Esophagus muscularis mucosa (tissue), 4 donors: ENCODE measurements around the gene TARP.

ENCODE experiments used
- DNase-seq: peaks from one replicate; pipeline ENCODE4 v3.0.0-alpha.2; 2017; ENCODE audit errors: extremely low spot score
- H3K27ac ChIP-seq, 4 donors: fragments of 200-600 bp; sonication (generic); replicated peaks in 1 of 4; 1 replicate in 3 of 4; 2 replicates in 1 of 4; pipeline ENCODE4 v1.5.1; 2016 to 2019; ENCODE audit warnings: mild to moderate bottlenecking in 1 of 4
- H3K27me3 ChIP-seq, 4 donors: fragments of 200-600 bp; sonication (generic); one replicate each; pipeline versions ENCODE4 v1.5.1 to v1.6.0; 2016 to 2019
- H3K36me3 ChIP-seq, 4 donors: fragments of 200-600 bp; sonication (generic); one replicate each; pipeline ENCODE4 v1.5.1; 2016 to 2019
- H3K4me1 ChIP-seq, 4 donors: fragments of 200-600 bp; sonication (generic); one replicate each; pipeline ENCODE4 v1.5.1; 2016 to 2019
- H3K4me3 ChIP-seq, 4 donors: fragments of 200-600 bp; sonication (generic); 1 replicate in 2 of 4; 2 replicates in 2 of 4; pipeline ENCODE4 v1.5.1; 2016 to 2019; ENCODE audit warnings: mild to moderate bottlenecking in 4 of 4, moderate library complexity in 1 of 4
- H3K9me3 ChIP-seq, 4 donors: fragments of 200-600 bp; sonication (generic); 1 replicate in 3 of 4; 2 replicates in 1 of 4; pipeline ENCODE4 v1.5.1; 2016 to 2019
- EP300 ChIP-seq: sonication (generic); formaldehyde crosslinking; IDR thresholded peaks from one replicate; pipeline ENCODE4 v1.6.1; 2017; ENCODE audit warnings: antibody characterized with exemption
- POLR2A ChIP-seq: fragments of 450-650 bp; IDR thresholded peaks from one replicate; pipeline ENCODE4 v1.6.1; 2017; ENCODE audit warnings: antibody characterized with exemption, moderate library complexity, mild to moderate bottlenecking, low read depth
- POLR2AphosphoS5 ChIP-seq, 2 donors: sonication (generic); formaldehyde crosslinking; IDR thresholded peaks; one replicate each; pipeline ENCODE4 v1.6.1; 2017; ENCODE audit warnings: antibody characterized with exemption in 2 of 2
- WGBS: methylation state at CpG from one replicate; pipeline ENCODE4 v1.1.5; 2018; 5-methylcytosine and 5-hydroxymethylcytosine counted together
- intact Hi-C: fragments of 100-400 bp; cut with DNase I; formaldehyde crosslinking; loops from one replicate; pipeline ENCODE4 v1.15.1; 2023
- TF ChIP-seq, protein P1 (sequence below), 3 experiments: fragments of 200-600 bp in 2 of 3; fragments of 450-650 bp in 1 of 3; sonication (generic) in 2 of 3; IDR thresholded peaks; one replicate each; pipeline ENCODE4 v1.5.1; 2017 to 2019; ENCODE audit warnings: antibody characterized with exemption in 3 of 3, mild to moderate bottlenecking in 2 of 3, moderate library complexity in 1 of 3

The TARP gene

DNA sequence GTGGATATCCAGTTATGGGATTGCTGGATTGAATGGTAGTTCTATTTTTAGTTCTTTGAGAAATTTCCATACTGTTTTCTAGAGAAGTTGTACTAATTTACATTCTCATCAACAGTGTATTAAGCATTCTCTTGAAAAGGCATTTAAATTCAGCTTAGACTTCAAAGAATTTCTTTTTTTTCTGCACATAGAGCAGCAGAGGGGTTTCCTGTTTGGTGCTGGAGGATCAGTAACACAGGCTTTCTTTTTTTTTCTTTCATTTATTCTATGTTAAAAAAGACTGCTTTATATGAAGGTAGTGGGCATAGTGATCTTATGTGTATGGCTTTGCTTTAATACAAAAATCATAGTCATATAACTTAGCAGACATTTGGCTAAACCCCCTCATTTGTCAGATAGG lies 47.6 kb upstream of the TARP start:
- Histone ChIP-seq H3K4me1 (peaks cover 0 to 9% (median 6%) of the 10 kb centered on the region in 4 donors), H3K36me3 (no peaks in the 10 kb centered on the region), H3K4me3 (no peak overlapping the region), H3K27ac (no peak overlapping the region), H3K9me3 (no peaks in the 10 kb centered on the region), H3K27me3 (no peaks in the 10 kb centered on the region)
- no peak for DNase-seq
- TF ChIP-seq, protein P1, sequence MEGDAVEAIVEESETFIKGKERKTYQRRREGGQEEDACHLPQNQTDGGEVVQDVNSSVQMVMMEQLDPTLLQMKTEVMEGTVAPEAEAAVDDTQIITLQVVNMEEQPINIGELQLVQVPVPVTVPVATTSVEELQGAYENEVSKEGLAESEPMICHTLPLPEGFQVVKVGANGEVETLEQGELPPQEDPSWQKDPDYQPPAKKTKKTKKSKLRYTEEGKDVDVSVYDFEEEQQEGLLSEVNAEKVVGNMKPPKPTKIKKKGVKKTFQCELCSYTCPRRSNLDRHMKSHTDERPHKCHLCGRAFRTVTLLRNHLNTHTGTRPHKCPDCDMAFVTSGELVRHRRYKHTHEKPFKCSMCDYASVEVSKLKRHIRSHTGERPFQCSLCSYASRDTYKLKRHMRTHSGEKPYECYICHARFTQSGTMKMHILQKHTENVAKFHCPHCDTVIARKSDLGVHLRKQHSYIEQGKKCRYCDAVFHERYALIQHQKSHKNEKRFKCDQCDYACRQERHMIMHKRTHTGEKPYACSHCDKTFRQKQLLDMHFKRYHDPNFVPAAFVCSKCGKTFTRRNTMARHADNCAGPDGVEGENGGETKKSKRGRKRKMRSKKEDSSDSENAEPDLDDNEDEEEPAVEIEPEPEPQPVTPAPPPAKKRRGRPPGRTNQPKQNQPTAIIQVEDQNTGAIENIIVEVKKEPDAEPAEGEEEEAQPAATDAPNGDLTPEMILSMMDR (IDR thresholded peaks at IDR 0.05) = no peak
- TF ChIP-seq EP300 (no peak), POLR2A (no peak), POLR2AphosphoS5 (IDR thresholded peaks at IDR 0.05) (no peak)
- intact Hi-C loops = no loop called here

DNA sequence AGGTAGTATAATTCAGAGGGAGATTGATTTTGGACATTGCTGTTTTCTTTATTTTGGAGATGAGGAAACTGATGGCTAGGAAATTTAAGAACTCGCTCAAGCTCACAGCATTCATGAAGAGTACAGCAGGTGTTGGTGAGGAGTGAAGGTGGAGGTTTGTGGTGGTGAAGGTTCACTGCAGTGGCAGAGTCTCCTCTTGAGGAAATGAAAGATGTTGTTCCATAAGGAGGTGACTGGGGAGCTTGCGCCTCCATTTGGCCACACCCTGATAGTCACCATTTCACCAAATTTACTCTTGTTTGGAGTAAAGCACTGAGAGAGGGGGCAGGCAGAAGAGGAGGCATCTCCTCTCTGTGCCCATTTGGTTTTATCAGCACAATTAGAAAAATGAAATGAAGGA lies 46.4 kb upstream of the TARP start:
- H3K4me1 ChIP-seq = peaks cover 0 to 9% (median 6%) of the 10 kb centered on the region in 4 donors
- no peak overlapping the region for H3K4me3 ChIP-seq
- no peak for DNase-seq
- intact Hi-C loops = no loop called here
- no peak overlapping the region for H3K27ac ChIP-seq
- WGBS = 73% methylated on average over 2 of the region's 2 CpGs
- no peaks in the 10 kb centered on the region for H3K9me3 ChIP-seq
- TF ChIP-seq POLR2A (no peak), EP300 (no peak), POLR2AphosphoS5 (IDR thresholded peaks at IDR 0.05) (no peak)
- TF ChIP-seq, protein P1 (IDR thresholded peaks at IDR 0.05) = no peak
- no peaks in the 10 kb centered on the region for H3K27me3 ChIP-seq
- no peaks in the 10 kb centered on the region for H3K36me3 ChIP-seq

DNA sequence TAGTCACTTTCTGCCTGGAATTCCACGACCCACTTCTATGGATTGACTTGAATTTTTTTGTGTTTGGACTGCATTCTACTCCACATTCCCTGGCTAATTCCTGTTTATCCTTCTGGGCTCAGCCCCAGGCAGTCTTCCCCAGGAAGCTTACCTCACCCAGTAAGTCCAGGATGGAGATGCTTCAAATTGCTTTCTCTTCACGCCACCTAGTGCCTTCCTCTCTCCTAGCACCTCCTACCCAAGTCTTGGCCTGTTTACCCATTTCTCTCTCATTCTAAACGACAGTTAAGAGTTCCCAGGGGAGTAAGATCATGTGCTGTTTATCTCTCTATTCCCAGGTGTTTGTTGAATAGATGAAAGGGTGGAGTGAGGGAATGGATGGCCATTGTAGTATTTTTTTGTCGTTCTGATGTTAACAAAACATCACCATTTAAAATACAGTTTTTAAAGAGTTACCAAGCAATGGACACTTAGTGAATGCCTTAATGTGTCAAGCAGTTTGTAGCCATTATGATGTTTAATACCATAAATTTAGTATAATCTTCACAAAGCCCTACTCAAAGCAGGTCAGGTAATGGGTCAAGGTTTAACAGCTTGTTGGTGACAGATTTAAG lies 45.5 kb upstream of the TARP start:
- DNase-seq = no peak
- Histone ChIP-seq H3K27me3 (no peaks in the 10 kb centered on the region), H3K27ac (no peak overlapping the region), H3K4me1 (peaks cover 0 to 9% (median 6%) of the 10 kb centered on the region in 4 donors), H3K4me3 (no peak overlapping the region), H3K9me3 (no peaks in the 10 kb centered on the region), H3K36me3 (no peaks in the 10 kb centered on the region)
- TF ChIP-seq EP300 = no peak
- TF ChIP-seq, protein P1 (IDR thresholded peaks at IDR 0.05) = peak; percentile 27 to 58 (median 43)
- 16% methylated on average over 4 of the region's 4 CpGs for WGBS
- intact Hi-C loops = no loop called here

DNA sequence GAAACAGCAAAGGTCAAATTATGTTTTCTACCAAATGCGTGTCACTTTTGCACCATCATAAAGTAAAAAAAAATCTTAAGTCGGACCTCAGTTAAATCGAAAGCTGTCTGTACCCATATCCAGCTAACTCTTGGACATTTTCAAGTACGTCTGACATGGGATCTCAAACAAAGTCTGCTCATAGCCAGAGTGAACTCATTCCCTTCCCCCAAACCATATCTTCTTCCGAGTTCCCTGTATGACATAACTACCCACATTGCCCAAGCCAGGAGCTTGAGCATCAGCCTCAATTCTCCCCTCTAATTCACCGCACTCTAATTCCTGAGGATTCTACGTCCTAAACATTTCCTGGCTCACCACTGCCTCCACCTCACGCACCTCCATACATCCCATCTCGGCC lies 44.8 kb upstream of the TARP start:
- WGBS = 66% methylated on average over 9 of the region's 9 CpGs

More for the DNA sequence above, 44.8 kb upstream of the TARP start:
- intact Hi-C loops = no loop called here
- Histone ChIP-seq H3K9me3 (no peaks in the 10 kb centered on the region), H3K4me1 (peaks cover 0 to 9% (median 6%) of the 10 kb centered on the region in 4 donors), H3K4me3 (no peak overlapping the region), H3K27me3 (no peaks in the 10 kb centered on the region), H3K27ac (no peak overlapping the region), H3K36me3 (no peaks in the 10 kb centered on the region)
- no peak for DNase-seq
- no peak for TF ChIP-seq POLR2AphosphoS5 (IDR thresholded peaks at IDR 0.05)
- TF ChIP-seq, protein P1 (IDR thresholded peaks at IDR 0.05) = no peak
- no peak for TF ChIP-seq EP300
- no peak for TF ChIP-seq POLR2A
